ENCODE results near the gene PASK.

Gene PASK

DNA sequence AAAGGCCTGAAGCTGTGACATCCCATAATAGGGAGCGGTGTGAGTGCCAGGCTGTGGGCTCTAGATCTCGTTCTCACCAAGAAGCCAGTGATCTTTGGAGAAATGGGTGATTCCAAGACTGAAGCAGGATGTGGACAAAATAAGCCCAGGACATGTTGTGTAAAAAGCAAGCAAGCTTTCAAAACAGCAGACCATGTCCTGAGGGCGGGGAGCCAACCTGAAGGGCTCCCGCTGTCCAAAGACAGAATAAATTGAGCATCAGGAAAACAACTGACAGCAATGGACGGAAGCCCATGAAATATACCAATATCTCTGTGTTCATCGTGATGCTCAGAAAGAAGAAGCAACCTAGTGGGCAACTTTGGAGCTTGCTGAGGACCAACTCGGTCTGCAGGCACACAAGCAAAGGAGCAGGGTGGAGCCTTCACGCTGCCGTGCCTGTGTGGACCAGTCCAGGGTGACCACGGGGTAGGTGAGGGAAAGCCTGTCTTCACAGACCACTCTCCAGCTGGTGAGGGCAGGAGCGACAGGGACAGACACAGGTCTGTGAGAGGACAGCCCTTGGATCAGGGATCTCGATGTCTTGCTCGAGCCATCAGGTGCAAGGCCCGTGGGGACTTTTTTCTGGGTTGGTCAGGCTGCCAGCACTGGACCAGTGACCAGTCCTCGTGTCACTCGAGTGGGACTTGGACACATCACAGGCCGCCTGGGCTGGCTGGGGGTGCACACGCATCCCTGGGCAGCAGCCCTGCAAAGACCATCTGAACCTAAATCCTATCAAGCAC, 68.7 kb downstream of the PASK start:
- DNase-seq: no peak

DNA sequence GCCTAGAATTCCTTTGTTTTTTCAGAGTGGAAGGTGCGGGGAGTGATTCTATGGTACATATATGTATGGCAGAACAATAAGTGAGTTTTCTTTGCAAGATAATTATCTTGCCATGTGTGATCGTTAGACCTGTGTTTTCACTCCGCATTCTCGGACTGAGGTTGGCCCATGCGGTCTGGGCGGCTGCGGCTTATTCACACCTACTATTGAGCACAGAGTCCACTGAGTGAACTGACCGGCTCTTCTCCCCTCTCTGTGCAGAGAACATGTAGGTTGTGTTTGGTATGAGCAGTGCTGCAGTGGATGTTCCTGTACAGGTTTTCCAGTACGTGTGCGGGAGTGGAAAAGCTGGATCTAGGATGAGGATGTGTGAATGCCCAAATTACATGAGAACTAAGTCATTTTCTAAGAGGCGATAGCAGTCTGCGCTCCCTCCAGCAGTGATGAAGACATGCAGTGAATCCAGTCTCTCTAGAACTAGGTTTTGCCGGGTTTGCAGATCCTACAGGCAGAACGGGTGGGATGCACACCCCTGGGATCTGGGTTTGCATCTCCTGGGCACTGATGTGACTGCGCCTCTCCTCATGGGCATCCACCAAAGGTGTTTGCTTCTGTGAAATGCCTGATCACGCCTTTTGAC, 74.3 kb downstream of the PASK start:
- DNase-seq: no peak

DNA sequence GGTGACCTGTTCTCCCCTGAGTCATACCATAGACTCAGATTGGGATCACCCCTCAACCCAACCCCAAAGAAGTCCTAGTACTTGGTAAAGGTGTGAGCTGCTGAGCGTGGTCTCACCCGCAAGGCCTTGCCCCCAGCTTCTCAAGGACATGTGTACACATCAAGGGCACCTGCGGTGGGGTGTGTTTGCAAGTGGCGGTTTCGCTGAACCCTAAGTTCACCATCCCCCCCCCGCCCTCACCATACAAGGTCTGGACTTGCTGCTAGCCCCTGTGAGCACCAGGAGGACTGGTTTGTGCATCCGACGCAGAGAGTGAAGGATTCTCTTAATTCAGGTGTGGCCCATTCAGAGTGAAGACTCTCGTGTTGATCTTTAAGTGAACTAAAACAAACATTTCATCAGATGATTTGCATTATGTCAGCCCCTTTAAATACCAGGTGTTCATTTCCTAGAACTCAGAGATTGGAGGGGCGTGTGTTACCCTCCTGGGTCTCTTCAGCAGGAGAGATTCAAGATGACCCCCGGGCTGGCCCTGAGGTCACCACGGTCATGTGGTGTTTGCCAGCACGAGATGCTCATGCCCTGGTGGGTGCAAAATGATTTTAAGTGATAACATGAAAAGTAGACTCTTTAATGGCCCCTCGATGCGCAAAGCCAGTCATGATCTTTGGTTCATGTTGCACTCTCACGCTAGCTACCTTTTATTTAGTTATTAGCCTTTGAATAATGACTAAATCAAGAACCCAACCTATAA, 75.0 kb downstream of the PASK start:
- no peak for DNase-seq

DNA sequence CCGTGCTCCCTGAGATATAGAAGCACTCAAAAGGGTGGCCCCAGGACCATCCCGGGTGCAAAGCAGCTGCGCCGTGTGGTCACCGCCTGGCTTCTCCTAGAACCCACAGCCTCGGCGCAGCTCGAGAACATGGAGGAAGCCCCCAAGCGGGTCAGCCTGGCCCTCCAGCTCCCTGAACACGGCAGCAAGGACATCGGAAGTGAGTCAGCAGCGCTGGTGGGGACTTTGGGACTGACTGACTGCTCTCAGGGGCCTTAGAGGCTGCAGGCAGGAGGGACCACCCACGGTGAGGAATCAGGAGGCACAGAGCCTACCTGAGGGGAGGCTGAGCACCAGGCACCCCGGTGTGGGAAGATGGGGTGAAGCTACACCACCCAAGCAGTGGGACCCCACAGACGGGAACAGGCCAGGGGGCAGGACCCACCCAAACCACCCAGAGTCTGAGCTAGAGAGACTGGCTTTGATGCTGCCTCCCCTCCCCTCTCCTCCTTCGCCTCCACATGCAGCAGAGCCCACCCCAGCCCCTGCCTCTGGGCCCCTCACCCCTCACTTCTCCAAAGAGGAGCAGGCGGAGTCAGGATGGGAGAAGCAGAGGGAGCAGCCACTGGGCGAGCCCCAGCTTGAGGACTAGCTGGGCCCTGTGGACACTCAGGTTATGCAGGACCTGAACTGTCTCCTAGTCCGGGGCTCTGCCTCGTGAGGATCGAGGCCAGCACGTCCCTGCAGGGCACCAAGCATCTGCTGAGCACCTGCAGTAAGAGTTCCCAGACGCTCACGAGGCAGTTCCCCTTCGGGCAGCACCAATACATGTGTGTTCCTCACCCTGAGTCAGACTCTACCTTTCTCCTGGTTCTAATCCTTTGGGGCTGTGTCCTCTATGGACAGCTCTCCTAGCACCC, 75.9 kb downstream of the PASK start:
- DNase-seq: no peak

DNA sequence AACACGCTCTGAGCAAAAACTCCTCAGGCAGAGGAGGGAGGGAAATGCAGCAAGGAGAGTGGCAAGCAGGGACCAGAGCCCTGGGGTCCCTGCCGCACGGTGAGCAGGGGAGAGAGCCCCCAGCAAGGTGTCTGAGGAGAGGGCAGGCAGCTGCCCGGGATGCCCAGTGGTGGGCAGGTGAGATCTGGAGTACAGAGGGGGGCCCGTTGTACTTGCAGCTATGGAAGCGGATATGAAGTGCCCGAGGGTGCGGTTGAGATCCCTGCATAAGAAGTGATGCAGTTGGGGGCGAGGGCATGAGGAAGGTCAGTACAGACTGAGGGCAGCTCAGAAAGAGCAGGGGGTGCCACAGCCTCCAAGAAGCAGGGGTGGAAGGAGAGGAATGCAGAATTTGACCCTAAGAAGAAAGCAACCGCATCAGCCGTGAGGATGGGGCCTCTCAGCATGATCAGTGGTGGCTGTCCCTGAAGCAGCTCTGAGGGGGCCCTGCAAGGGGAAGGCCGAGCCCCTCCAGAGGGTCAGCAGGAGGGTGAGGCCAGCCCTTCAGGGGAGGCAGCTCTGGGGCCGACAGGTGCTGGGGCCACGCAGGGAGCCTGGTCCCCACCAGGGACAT, 76.6 kb downstream of the PASK start:
- DNase-seq: no peak

DNA sequence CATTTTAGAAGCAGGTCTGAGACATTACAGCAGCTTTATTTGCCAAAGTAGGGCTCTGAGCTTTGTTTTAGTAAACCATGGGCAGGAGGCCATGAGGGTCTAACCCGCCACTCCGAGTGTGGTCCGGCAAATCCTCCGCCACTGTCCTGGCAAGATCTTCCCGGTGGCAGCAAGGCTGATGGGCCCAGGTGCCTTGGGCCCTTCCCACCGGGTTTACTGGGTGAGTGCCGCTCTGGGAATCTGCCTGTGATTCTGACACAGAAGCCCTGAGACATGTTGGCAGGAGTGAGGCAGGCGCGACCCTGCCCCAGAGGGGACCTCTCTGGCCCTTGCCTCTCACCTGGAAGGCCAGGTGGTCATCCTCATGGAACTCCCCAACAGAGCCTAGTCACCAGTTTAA, 77.1 kb downstream of the PASK start:
- DNase-seq: no peak

DNA sequence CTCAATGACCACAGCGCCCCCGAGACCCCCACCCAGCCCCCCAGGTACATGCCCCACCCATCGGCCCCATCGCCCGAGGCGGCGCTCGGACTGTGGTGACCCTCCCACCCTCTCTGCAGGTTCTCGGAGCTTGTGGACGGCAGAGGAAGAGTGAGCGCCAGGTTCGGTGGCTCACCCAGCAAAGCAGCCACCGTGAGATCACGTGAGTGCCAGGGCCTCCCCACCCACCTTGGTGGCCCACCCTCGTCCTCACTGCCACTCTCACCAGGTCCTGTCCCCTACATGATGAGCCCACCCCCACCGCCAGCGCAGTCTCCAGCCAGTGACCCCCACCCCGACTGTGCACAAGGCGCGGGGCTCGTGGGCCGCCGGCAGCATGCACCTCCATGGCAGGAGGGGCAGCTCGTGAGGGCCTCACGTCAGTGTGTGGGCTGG, 77.6 kb downstream of the PASK start:
- no peak for DNase-seq

DNA sequence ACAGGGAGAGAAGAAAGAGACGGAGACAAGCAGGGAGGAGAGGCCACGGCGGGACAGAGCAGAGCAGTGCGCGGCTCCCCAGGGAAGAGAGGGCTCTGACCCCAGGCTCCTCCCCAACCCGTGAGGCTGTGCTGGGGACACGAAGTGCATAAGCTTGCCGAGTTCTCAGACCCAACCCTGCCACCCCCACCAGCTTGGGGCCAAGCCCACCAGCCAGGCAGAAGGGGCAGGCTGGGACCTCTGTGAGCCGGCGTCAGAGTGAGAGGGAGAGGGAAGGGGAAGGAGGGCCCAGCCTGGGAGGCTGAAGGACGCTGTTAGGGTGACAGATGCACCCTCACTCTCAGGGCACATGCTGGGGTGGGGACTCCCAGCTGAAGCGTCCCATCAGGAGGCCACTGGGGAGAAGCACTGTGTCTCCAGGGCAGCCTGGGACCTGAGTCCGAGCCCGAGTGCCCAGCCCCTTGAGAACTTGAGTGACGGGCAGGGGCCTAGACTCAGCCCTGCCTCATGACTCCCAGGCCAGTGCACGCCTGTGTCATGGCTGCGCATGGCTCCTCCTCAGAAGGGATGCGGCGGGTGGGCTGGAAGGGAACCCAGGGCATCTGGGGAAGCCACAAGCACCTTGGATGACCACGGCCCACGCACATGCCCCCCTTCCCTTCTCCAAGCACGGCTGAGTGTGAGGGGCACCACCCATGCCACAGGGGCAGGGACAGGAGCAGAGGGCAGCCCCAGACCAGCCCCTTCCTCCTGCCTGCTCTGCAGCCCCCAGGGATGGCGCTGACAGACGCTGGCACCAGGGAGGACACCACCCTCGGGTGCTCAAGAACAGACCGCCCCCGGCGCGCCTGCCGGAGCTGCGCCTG, 78.2 kb downstream of the PASK start:
- no peak for DNase-seq

DNA sequence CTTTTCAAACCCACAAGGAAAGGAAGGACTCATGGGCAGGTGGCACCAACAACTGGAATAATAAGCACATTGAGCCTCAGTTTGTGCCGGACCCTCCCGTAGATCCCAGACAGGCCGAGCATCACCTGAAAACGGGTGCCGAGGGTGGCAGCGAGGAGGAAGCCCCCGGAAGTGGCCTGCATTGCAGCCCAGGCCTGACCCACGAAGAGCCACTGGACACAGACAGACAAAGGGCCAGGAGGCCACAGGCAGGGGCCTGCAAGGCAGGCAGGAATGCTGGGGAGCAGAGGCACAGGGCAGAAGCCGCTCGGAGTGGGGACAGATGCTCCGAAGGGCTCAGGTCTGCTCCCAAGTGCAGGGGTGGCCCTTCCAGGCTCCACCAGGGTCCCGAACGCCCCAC, 78.9 kb downstream of the PASK start:
- DNase-seq: no peak

DNA sequence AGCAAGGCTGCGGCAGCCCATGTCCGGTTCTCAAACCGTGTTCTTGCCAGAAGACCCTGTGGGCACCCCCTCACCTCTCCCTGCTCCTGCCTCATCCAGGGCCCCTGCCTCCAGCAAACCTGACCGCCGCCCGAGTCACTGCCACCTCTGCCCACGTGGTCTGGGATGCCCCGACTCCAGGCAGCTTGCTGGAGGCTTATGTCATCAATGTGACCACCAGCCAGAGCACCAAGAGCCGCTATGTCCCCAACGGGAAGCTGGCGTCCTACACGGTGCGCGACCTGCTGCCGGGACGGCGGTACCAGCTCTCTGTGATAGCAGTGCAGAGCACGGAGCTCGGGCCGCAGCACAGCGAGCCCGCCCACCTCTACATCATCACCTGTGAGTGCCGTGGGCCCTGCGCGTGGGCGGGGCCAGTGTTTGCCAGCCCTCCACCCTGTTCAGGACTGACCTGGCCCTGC, 79.4 kb downstream of the PASK start:
- DNase-seq: no peak

DNA sequence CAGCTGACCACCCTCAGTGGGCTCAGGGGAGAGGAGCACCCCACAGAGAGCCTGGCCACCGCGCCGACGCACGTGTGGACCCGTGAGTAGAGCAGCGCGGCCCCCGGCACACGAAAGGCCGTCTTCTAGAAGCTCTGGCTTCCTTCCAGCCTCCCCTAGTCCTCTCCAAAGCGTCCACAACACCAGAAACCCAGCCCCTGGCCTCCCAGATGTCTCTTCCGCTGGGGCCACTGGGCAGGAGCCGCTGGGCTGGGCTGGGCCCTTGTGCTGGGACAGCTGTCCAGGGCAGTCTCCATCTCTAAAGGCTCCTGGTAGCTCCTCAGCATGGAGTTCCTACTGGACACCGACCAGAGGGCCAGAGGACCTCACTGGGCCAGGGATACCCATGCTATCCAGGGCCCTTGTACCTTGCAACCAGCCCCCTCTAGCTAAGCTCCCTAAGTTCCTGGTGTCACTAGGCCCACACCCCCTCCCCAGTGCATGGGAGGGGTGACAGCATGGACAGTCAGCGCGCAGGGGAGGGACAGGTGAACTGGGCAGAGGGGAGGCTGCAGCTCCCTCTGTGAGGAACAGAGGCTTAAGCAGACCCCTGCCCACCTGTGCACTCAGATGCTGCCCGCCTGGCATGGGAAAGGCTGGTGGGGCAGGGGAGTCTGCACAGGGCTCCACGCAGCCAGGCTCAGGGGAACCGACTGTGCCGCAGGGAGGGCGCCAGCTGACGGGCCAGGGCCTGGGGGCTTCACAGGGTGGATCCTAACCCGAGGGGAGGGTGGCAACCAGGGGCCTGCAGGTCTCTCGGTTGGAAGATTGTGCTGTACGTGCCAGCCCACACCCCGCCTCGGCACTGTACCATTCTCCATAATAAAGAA, 80.1 kb downstream of the PASK start:
- DNase-seq: no peak

DNA sequence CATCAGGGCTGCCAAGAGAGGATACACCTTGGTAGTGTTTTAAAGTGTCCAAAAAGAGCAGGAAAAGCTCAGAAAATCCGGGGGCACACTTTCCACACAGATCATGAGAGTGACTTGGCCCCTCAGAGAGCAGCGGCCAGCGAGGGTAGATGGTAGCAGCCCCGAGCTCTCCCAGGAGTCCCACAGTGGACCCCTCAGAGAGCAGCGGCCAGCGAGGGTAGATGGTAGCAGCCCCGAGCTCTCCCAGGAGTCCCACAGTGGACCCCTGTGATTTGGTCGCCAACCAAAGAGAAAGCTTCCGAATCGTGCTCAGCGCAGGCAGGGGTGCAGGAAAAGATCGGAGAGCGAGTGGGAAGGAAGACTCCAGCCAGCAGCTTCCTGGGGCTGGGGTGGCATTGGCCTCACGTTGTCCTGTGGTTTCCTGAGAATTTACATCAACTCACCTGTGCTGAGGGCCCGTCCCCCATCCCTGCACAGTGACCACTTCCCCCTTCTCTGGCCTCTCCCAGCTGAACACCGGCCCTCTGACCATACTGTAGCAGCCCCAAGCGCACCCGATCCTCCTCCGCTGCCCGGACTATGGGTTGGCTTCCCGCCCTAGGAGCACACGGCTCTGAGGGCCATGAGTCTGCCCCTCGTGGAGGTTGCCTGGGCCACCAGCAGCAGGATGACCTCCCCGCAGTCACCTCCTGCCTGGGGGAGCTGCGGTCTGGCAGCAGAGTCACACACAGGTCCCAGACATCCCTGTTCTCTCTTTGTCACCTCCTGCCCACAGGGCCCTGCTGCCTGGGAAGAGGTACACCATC, 80.9 kb downstream of the PASK start:
- no peak for DNase-seq

DNA sequence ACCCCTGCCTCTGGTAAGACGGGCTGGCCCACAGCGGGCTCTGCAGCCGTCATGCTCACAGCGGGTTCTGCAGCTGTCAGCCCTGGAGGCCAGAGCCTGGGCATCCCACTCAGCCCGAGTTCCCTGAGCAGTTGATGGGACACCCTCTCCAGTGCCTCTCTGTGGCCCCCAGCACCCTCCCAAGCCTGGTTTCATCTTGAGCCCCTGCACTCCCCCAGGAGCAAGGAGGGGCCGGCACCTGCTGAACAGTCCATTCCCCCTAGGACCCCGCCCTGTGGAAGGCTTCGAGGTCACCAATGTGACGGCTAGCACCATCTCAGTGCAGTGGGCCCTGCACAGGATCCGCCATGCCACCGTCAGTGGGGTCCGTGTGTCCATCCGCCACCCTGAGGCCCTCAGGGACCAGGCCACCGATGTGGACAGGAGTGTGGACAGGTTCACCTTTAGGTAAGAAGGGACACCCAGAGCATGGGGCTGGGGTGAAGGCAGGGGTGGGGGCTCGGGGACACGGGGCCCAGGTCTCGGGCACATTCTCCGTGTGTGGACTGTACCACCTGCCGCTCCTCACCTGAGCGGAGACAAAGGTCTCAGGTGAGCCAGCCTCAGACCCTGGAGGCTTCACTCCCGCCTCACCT, 81.7 kb downstream of the PASK start:
- no peak for DNase-seq

DNA sequence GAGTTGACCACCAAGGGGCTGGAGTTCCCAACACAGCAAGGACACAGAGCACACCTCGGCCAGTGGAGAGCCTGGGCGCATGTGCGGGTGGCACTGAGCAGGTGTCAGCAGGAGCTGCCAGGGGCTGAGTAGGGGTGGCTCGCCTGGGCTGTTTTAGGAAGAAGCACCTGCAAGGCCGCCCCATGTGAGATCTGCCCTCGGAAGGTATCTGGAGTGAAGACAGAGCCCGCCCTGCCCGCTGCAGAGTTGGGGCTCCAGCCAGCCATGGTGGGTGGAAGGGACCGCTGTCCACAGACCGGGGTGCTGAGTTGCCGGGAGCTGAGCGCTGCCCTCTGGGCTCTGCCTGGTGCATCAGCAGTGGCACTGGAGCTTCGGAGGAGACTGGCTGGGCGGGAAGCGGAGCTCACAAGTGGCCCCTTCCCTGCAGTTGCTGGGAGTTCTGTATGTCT, 82.4 kb downstream of the PASK start:
- DNase-seq: no peak

DNA sequence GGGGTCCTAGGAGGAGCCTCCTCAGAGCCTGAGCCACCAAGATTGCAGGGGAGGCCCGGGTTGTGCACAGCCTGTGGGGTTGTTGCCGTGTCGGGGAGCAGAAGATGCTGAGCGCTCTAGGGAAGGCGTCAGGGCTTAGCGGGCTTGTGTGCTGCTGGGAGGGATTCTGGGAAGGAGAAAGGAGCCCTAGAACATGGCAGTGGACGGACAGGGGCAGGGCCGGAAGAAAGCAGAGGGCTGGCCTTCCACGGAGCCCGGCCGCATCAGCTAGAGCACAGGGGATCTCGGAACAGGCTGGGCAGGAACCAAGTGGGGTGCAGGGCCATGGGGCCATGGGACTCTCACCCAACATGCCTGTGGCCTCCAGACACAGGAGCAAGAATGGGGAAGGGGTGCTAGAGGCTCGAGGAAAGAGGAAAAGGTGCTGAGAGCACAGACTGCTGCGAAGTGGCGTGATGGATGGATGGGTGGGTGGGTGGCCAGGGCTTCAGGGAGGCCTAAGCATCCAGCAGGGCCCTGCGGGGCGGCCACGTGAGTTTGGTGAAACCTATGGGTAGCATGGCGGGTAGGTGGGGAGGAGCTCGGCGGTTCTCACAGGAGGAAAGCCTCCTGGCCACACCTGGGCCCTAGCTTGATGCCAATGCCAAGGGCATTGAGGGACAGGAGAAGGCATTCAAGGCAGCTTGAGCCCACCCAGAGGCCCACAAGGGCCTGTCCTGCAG, 82.9 kb downstream of the PASK start:
- no peak for DNase-seq

DNA sequence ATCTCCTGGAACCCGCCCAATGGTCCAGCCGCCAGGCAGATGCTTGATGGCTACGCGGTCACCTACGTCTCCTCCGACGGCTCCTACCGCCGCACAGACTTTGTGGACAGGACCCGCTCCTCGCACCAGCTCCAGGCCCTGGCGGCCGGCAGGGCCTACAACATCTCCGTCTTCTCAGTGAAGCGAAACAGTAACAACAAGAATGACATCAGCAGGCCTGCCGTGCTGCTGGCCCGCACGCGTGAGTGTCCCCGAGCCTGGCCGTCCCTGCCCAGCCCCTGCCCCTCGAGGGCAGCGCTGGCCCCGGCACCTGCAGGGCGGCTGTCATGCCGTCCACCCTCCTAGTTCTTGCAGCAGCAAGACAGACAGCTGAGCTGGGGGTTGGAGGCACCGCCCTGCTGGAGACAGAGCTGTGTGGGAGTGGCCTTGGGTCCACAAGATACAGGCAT, 83.9 kb downstream of the PASK start:
- no peak for DNase-seq

DNA sequence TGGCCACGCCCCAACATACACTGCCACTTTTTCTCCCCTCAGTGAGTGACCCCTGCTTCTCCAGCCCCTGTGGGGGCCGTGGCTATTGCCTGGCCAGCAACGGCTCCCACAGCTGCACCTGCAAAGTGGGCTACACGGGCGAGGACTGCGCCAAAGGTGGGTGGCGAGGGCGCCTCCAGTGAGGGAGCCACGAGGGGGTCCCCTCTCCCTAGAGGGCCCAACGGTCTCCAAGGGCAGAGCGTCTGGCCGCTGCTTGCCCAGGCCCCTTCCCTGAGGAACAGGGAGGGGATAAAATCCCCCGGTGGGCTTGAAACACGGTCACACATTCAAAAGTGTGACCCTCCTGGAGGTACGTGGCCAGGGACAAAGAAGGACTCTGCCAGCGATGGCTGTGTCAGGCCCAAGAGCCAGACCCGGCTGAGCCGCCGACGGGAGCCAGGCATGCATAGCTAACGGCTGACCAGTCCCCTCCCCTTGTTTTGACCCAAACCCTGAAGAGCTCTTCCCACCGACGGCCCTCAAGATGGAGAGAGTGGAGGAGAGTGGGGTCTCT, 84.4 kb downstream of the PASK start:
- no peak for DNase-seq
